Lower leg skin (tissue), 4 donors: ENCODE measurements around the gene STARD5. TPM values are rescaled to one million over a fixed set of nuclear protein-coding genes. Genes with fewer than 3 reads are reported as not detected.

ENCODE experiments used
- DNase-seq, 2 donors: peaks; one replicate each; pipeline ENCODE4 v3.0.0-alpha.2; 2019; ENCODE audit warnings: low spot score in 2 of 2
- H3K4me3 ChIP-seq: fragments of 200-600 bp; sonication (generic); 2 replicates; pipeline ENCODE4 v1.5.1; 2017; ENCODE audit warnings: mild to moderate bottlenecking, low read depth; ENCODE audit not compliant: poor library complexity, severe bottlenecking
- CTCF ChIP-seq, 3 donors: fragments of 450-650 bp; IDR thresholded peaks; one replicate each; pipeline ENCODE4 v1.5.1; 2016; ENCODE audit warnings: antibody characterized with exemption in 3 of 3, mild to moderate bottlenecking in 3 of 3, moderate library complexity in 2 of 3
- POLR2A ChIP-seq, 2 donors: fragments of 450-650 bp; IDR thresholded peaks; one replicate each; pipeline ENCODE4 v1.6.1; 2016 to 2017; ENCODE audit warnings: antibody characterized with exemption in 2 of 2, mild to moderate bottlenecking in 1 of 2, moderate library complexity in 1 of 2
- WGBS, 2 donors: methylation state at CpG; one replicate each; pipeline ENCODE4 v1.1.5; 2018; 5-methylcytosine and 5-hydroxymethylcytosine counted together
- intact Hi-C: fragments of 100-400 bp; cut with DNase I; formaldehyde crosslinking; loops from one replicate; pipeline ENCODE4 v1.15.0; 2023; ENCODE audit warnings: low total_unique reads
- total RNA-seq, 4 donors: library from RNA; depleted of rRNA; stranded (reverse); fragments of >200 nt; gene quantifications; one replicate each; pipeline ENCODE4 v1.1.0, GENCODE V29; 2016

The STARD5 gene
- total RNA-seq, 4 donors from 2014 or later: 57.0 to 108 (median 92.7) TPM

- intact Hi-C loops: no loop called here
- WGBS, 2 donors: 69 to 74% methylated on average over 11 of the region's 11 CpGs
- TF ChIP-seq CTCF (IDR thresholded peaks at IDR 0.05) (no peak), POLR2A (IDR thresholded peaks at IDR 0.05) (no peak)
- H3K4me3 ChIP-seq: no peak overlapping the region
- DNase-seq: no peak
Measured at GRCh38 chr15:81362790-81363189, 38.8 kb upstream of the STARD5 start.

GRCh38 chr15:81361891-81362290, 38.0 kb upstream of the STARD5 start:
- TF ChIP-seq POLR2A (IDR thresholded peaks at IDR 0.05) (no peak), CTCF (IDR thresholded peaks at IDR 0.05) (no peak)
- no peak for DNase-seq
- intact Hi-C loops: no loop called here
- H3K4me3 ChIP-seq: no peak overlapping the region
- 95 to 96% methylated on average over 7 of the region's 7 CpGs for WGBS, 2 donors

- 89% methylated on average over 5 of the region's 5 CpGs for WGBS, 2 donors
- TF ChIP-seq POLR2A (IDR thresholded peaks at IDR 0.05) (no peak), CTCF (IDR thresholded peaks at IDR 0.05) (no peak)
- intact Hi-C loops: no loop called here
- no peak overlapping the region for H3K4me3 ChIP-seq
- DNase-seq: no peak
Measured at GRCh38 chr15:81360491-81360890, 36.5 kb upstream of the STARD5 start.

GRCh38 chr15:81358248-81358647, 34.3 kb upstream of the STARD5 start:
- 93 to 95% methylated on average over 6 of the region's 6 CpGs for WGBS, 2 donors
- DNase-seq: no peak
- no peak overlapping the region for H3K4me3 ChIP-seq
- intact Hi-C loops: no loop called here
- TF ChIP-seq POLR2A (IDR thresholded peaks at IDR 0.05) (no peak), CTCF (IDR thresholded peaks at IDR 0.05) (no peak)

GRCh38 chr15:81357180-81357686, 33.3 kb upstream of the STARD5 start:
- no peak for TF ChIP-seq POLR2A (IDR thresholded peaks at IDR 0.05)
- WGBS, 2 donors: 80 to 86% methylated on average over 6 of the region's 6 CpGs
- no peak for DNase-seq
- intact Hi-C loops: no loop called here
- no peak overlapping the region for H3K4me3 ChIP-seq

- TF ChIP-seq CTCF (IDR thresholded peaks at IDR 0.05): no peak
- TF ChIP-seq POLR2A (IDR thresholded peaks at IDR 0.05): no peak
- no peak overlapping the region for H3K4me3 ChIP-seq
- intact Hi-C loops: no loop called here
- WGBS, 2 donors: 87 to 94% methylated on average over 5 of the region's 5 CpGs
- DNase-seq: no peak
Measured at GRCh38 chr15:81356252-81356651, 32.3 kb upstream of the STARD5 start.
